H1 (cell line): ENCODE measurements around the gene ITPR3. TPM values are rescaled to one million over a fixed set of nuclear protein-coding genes. Genes with fewer than 3 reads are reported as not detected.

Experiments used
- CTCF ChIA-PET: fragments of 300-600 bp; sonication (Branson Sonifier 250); formaldehyde crosslinking; loops from one replicate; lab custom pipeline; 2021; ENCODE audit not compliant: partially characterized antibody; lab: Charles Lee
- POLR2A ChIA-PET: fragments of 300-600 bp; sonication (Branson Sonifier 250); formaldehyde crosslinking; loops from one replicate; lab custom pipeline; 2021; ENCODE audit warnings: inconsistent platforms; ENCODE audit not compliant: partially characterized antibody; lab: Charles Lee
- DNase-seq, 2 experiments: peaks; one replicate each; pipeline versions ENCODE4 v3.0.0 to v3.0.0-alpha.2; 2010 to 2022; ENCODE audit warnings: low spot score in 2 of 2, low read depth in 1 of 2, mixed read lengths in 1 of 2
- FAIRE-seq: peaks from 2 replicates; lab custom pipeline; 2011; peaks lifted over from hg19 to GRCh38; lab: Jason Lieb, UNC
- H2AFZ ChIP-seq: 2 replicates; pipeline ENCODE4 v1.8.1; 2012; ENCODE audit warnings: low read length, inconsistent platforms
- H2AK5ac ChIP-seq: 2 replicates; pipeline ENCODE4 v1.6.1; 2013; ENCODE audit warnings: low read depth, low read length
- H2BK120ac ChIP-seq: replicated peaks from 2 replicates; pipeline ENCODE3; 2013; ENCODE audit warnings: low read depth, low read length, inconsistent platforms
- H2BK12ac ChIP-seq: 2 replicates; pipeline ENCODE4 v1.6.1; 2013; ENCODE audit warnings: low read depth, low read length
- H2BK15ac ChIP-seq: 2 replicates; pipeline ENCODE4 v1.6.1; 2013; ENCODE audit warnings: low read length
- H2BK20ac ChIP-seq: 2 replicates; pipeline ENCODE4 v1.6.1; 2013; ENCODE audit warnings: low read length
- H2BK5ac ChIP-seq: 2 replicates; pipeline ENCODE4 v1.6.1; 2013; ENCODE audit warnings: low read depth, low read length
- H3K14ac ChIP-seq: 2 replicates; pipeline ENCODE4 v1.6.1; 2013; ENCODE audit warnings: inconsistent platforms; ENCODE audit not compliant: insufficient read length
- H3K18ac ChIP-seq: 2 replicates; pipeline ENCODE4 v1.6.1; 2013; ENCODE audit warnings: low read length; ENCODE audit errors: extremely low read depth
- H3K23ac ChIP-seq: 2 replicates; pipeline ENCODE4 v1.6.1; 2013; ENCODE audit warnings: inconsistent platforms; ENCODE audit not compliant: insufficient read length
- H3K23me2 ChIP-seq: 2 replicates; pipeline ENCODE4 v1.6.1; 2013; ENCODE audit warnings: low read depth, low read length
- H3K27ac ChIP-seq: 2 replicates; pipeline ENCODE4 v1.6.1; 2011; ENCODE audit warnings: low read depth, low read length, inconsistent platforms
- H3K27me3 ChIP-seq, 4 experiments: replicated peaks in 1 of 4; 1 replicate in 1 of 4; 2 replicates in 3 of 4; pipeline versions ENCODE4 v1.6.1 to v1.8.1; 2011 to 2013; ENCODE audit warnings: low read length in 3 of 4, mild to moderate bottlenecking in 3 of 4, inconsistent platforms in 2 of 4, mixed read lengths in 2 of 4, moderate library complexity in 1 of 4; ENCODE audit not compliant: control insufficient read depth in 3 of 4, insufficient read depth in 3 of 4; ENCODE audit errors: extremely low read depth in 1 of 4
- H3K36me3 ChIP-seq, 4 experiments: 2 replicates each; pipeline versions ENCODE4 v1.6.1 to v1.8.1; 2011 to 2013; ENCODE audit warnings: mild to moderate bottlenecking in 4 of 4, low read length in 3 of 4, moderate library complexity in 2 of 4, control low read depth in 1 of 4, inconsistent platforms in 1 of 4; ENCODE audit not compliant: insufficient read depth in 4 of 4, control insufficient read depth in 2 of 4
- H3K4ac ChIP-seq: replicated peaks from 2 replicates; pipeline ENCODE3; 2013; ENCODE audit warnings: low read length, low read depth, mixed read lengths, inconsistent platforms; ENCODE audit not compliant: insufficient read length
- H3K4me1 ChIP-seq, 4 experiments: replicated peaks in 1 of 4; 1 replicate in 1 of 4; 2 replicates in 3 of 4; pipeline versions ENCODE4 v1.6.1 to v1.8.1; 2011 to 2013; ENCODE audit warnings: low read length in 3 of 4, inconsistent platforms in 2 of 4, mixed read lengths in 1 of 4; ENCODE audit not compliant: insufficient read depth in 4 of 4, control insufficient read depth in 3 of 4
- H3K4me2 ChIP-seq, 2 experiments: 2 replicates each; pipeline versions ENCODE4 v1.6.1 to v1.8.1; 2011 to 2013; ENCODE audit warnings: low read depth in 2 of 2, low read length in 2 of 2, control low read depth in 1 of 2, inconsistent platforms in 1 of 2, mild to moderate bottlenecking in 1 of 2; ENCODE audit not compliant: insufficient read depth in 1 of 2
- H3K4me3 ChIP-seq, 4 experiments: fragments of 200-600, 300-600 bp in 1 of 4; sonication (generic), shearing (Covaris generic), sonication (Bioruptor Twin) in 1 of 4; 2 replicates each; pipeline versions ENCODE4 v1.5.1 to v1.8.1; 2011 to 2016; ENCODE audit warnings: low read length in 4 of 4, low read depth in 3 of 4, control low read depth in 2 of 4, inconsistent platforms in 2 of 4, mild to moderate bottlenecking in 2 of 4, mixed read lengths in 1 of 4, moderate library complexity in 1 of 4; ENCODE audit not compliant: insufficient read depth in 2 of 4; ENCODE audit errors: extremely low read depth in 1 of 4
- H3K56ac ChIP-seq: replicated peaks from 2 replicates; pipeline ENCODE3; 2013; ENCODE audit warnings: low read depth, mild to moderate bottlenecking, mixed read lengths, low read length, inconsistent platforms; ENCODE audit not compliant: insufficient read length
- H3K79me1 ChIP-seq: 2 replicates; pipeline ENCODE4 v1.6.1; 2013; ENCODE audit warnings: low read depth, low read length, control low read depth
- H3K79me2 ChIP-seq, 2 experiments: 2 replicates each; pipeline versions ENCODE4 v1.6.1 to v1.8.1; 2012 to 2013; ENCODE audit warnings: low read length in 2 of 2, mild to moderate bottlenecking in 2 of 2, inconsistent platforms in 1 of 2; ENCODE audit not compliant: insufficient read depth in 2 of 2, control insufficient read depth in 1 of 2
- H3K9ac ChIP-seq, 4 experiments: replicated peaks in 1 of 4; 1 replicate in 1 of 4; 2 replicates in 3 of 4; pipeline versions ENCODE4 v1.6.1 to v1.8.1; 2011 to 2013; ENCODE audit warnings: low read depth in 3 of 4, low read length in 3 of 4, control low read depth in 2 of 4, mild to moderate bottlenecking in 2 of 4, moderate library complexity in 2 of 4, inconsistent platforms in 1 of 4; ENCODE audit errors: extremely low read depth in 1 of 4
- H3K9me3 ChIP-seq, 2 experiments: 2 replicates each; pipeline versions ENCODE4 v1.6.1 to v1.8.1; 2012 to 2013; ENCODE audit warnings: mild to moderate bottlenecking in 2 of 2, moderate library complexity in 2 of 2, control low read depth in 1 of 2, inconsistent platforms in 1 of 2, low read depth in 1 of 2, low read length in 1 of 2, mixed read lengths in 1 of 2; ENCODE audit not compliant: insufficient read depth in 2 of 2
- H4K20me1 ChIP-seq, 2 experiments: replicated peaks in 1 of 2; 2 replicates each; pipeline versions ENCODE3 to v1.8.1; 2011 to 2013; ENCODE audit warnings: inconsistent platforms in 2 of 2, low read length in 2 of 2, mild to moderate bottlenecking in 1 of 2; ENCODE audit not compliant: insufficient read depth in 2 of 2, control insufficient read depth in 1 of 2
- H4K5ac ChIP-seq: 2 replicates; pipeline ENCODE4 v1.6.1; 2013; ENCODE audit warnings: low read length, low read depth, mixed read lengths, inconsistent platforms; ENCODE audit not compliant: insufficient read length
- H4K8ac ChIP-seq: 2 replicates; pipeline ENCODE4 v1.8.0; 2013; ENCODE audit warnings: mild to moderate bottlenecking, moderate library complexity, low read length, inconsistent platforms; ENCODE audit not compliant: insufficient read depth; ENCODE audit errors: extremely low read depth
- H4K91ac ChIP-seq: replicated peaks from 2 replicates; pipeline ENCODE3; 2013; ENCODE audit warnings: low read length, mixed read lengths, inconsistent platforms; ENCODE audit not compliant: insufficient read length
- ASH2L ChIP-seq: fragments of 200-600, 300-600 bp; sonication (generic); IDR thresholded peaks from one replicate; pipeline ENCODE4 v1.7.1; 2017; ENCODE audit warnings: low read length
- CBX5 ChIP-seq: fragments of 300-800, 300-1000 bp; sonication (generic); IDR thresholded peaks from 2 replicates; pipeline ENCODE4 v1.7.1; 2016; ENCODE audit warnings: antibody characterized with exemption, low read length, low read depth
- CHD1 ChIP-seq: IDR thresholded peaks from 2 replicates; pipeline ENCODE4 v1.6.1; 2012; ENCODE audit warnings: low read depth, low read length, improper control_type of control experiment
- CHD2 ChIP-seq: IDR thresholded peaks from 2 replicates; pipeline ENCODE4 v1.6.1; 2012; ENCODE audit warnings: low read length, improper control_type of control experiment
- JUND ChIP-seq: IDR thresholded peaks from 2 replicates; pipeline ENCODE4 v1.6.1; 2011; ENCODE audit warnings: mild to moderate bottlenecking, improper control_type of control experiment, low read length
- KDM5A ChIP-seq: fragments of 200-600 bp; IDR thresholded peaks from 2 replicates; pipeline ENCODE4 v1.7.1; 2012; ENCODE audit warnings: mild to moderate bottlenecking, low read length, inconsistent platforms, mixed read lengths
- NANOG ChIP-seq: IDR thresholded peaks from 2 replicates; pipeline ENCODE4 v1.6.1; 2011; ENCODE audit warnings: low read length, low read depth, mild to moderate bottlenecking, inconsistent platforms; ENCODE audit not compliant: insufficient read depth, poor library complexity, severe bottlenecking
- PHF8 ChIP-seq: fragments of 200-600 bp; sonication (generic); conservative IDR thresholded peaks from 2 replicates; pipeline ENCODE4 v1.7.1; 2012; ENCODE audit warnings: low read depth, mild to moderate bottlenecking, inconsistent platforms, low read length, moderate library complexity
- POLR2AphosphoS5 ChIP-seq: IDR thresholded peaks from 2 replicates; pipeline ENCODE4 v1.6.1; 2011; ENCODE audit warnings: low read depth, low read length
- POU5F1 ChIP-seq: IDR thresholded peaks from 2 replicates; pipeline ENCODE4 v1.6.1; 2011; ENCODE audit warnings: low read depth, mild to moderate bottlenecking, low read length, moderate library complexity
- RFX5 ChIP-seq: IDR thresholded peaks from 2 replicates; pipeline ENCODE4 v1.6.1; 2011; ENCODE audit warnings: low read depth, low read length, improper control_type of control experiment, borderline replicate concordance
- RXRA ChIP-seq: IDR thresholded peaks from 2 replicates; pipeline ENCODE4 v1.6.1; 2011; ENCODE audit warnings: low read depth, mild to moderate bottlenecking, low read length, moderate library complexity; ENCODE audit not compliant: insufficient read depth
- ZNF274 ChIP-seq: IDR thresholded peaks from 2 replicates; pipeline ENCODE4 v1.7.0; 2012; ENCODE audit warnings: low read length, borderline replicate concordance; ENCODE audit errors: extremely low read depth
- WGBS, 2 experiments: shearing (Covaris generic) in 1 of 2; methylation state at CpG; one replicate each; pipeline versions ENCODE4 v1.1.6 to v1.1.7; 2013 to 2015; ENCODE audit warnings: low lambda C conversion rate in 2 of 2, mixed read lengths in 2 of 2, inconsistent platforms in 1 of 2, low coverage in 1 of 2, missing lambda C conversion rate in 1 of 2; ENCODE audit not compliant: insufficient replicate concordance in 2 of 2, insufficient coverage in 1 of 2, insufficient read length in 1 of 2; ENCODE audit errors: extremely low coverage in 1 of 2, missing lambda C conversion rate in 1 of 2; 5-methylcytosine and 5-hydroxymethylcytosine counted together
- polyA plus RNA-seq, 7 experiments: library from polyadenylated mRNA; depleted of rRNA in 3 of 7; stranded (reverse) in 5 of 7; unstranded in 2 of 7; fragments of >200 nt in 5 of 7; fragments of 200-250 nt in 2 of 7; gene quantifications; 1 replicate in 5 of 7; 2 replicates in 1 of 7; 4 replicates in 1 of 7; pipeline versions ENCODE4 v1.2.1 to v1.2.3, GENCODE V29; 2011 to 2013; ENCODE audit warnings: missing spikeins in 2 of 7, mixed read lengths in 2 of 7
- total RNA-seq: library from RNA; stranded (reverse); fragmentation: NEBNext Ultra II Directional; extraction: Animal tissue kit (Norgen Biotek cat#: 25700); gene quantifications from 2 replicates; pipeline ENCODE4 v1.2.1, GENCODE V29; 2021

ITPR3 gene
- total and polyA plus RNA-seq, 2 of the 8 experiments (the other 6 are each of a cell fraction or from before 2014, with no cell fraction given) = 29.1 to 45.7 TPM

- H3K36me3 ChIP-seq = no peaks in the 10 kb centered on the region
- no peak for TF ChIP-seq PHF8
- no peak for TF ChIP-seq RXRA
- TF ChIP-seq POU5F1 = no peak
- TF ChIP-seq RFX5 = no peak
- no peak for TF ChIP-seq ASH2L
- TF ChIP-seq CBX5 = no peak
- no peak for TF ChIP-seq KDM5A
- TF ChIP-seq CHD1 = no peak
- no peak for TF ChIP-seq JUND
- TF ChIP-seq CHD2 = no peak
- no peak for TF ChIP-seq ZNF274
- TF ChIP-seq POLR2AphosphoS5 = no peak
- TF ChIP-seq NANOG = no peak
These were observed 36.3 kb upstream of the ITPR3 start for GRCh38 chr6:33584700-33585402.

More at GRCh38 chr6:33584700-33585402, 36.3 kb upstream of the ITPR3 start:
- Histone ChIP-seq H3K9me3 (no peaks in the 10 kb centered on the region), H3K79me2 (peaks cover 0 to under 1% of the 10 kb centered on the region in 2 experiments; a peak in 1 of 4 replicates), H3K14ac (no peak overlapping the region), H3K4ac (no peak overlapping the region), H3K9ac (no peak overlapping the region), H2BK120ac (no peak overlapping the region), H2AK5ac (no peak overlapping the region), H2AFZ (no peak overlapping the region), H2BK20ac (no peak overlapping the region), H4K8ac (0 out of 2 replicates have a peak overlapping the region, but pooled peaks have one; percentile 19), H3K4me1 (peaks cover under 1 to 8% (median 4%) of the 10 kb centered on the region in 4 experiments), H3K18ac (no peak overlapping the region), H3K56ac (no peak overlapping the region), H4K5ac (no peak overlapping the region), H3K27ac (no peak overlapping the region), H2BK5ac (no peak overlapping the region; the same call in 1 of the 2 replicates), H3K27me3 (no peaks in the 10 kb centered on the region), H2BK12ac (no peak overlapping the region), H3K4me2 (no peak overlapping the region), H3K23me2 (no peaks in the 10 kb centered on the region), H2BK15ac (0 out of 2 replicates have a peak overlapping the region, but pooled peaks have one; percentile 46), H4K91ac (peak overlapping the region; percentile 39), H3K4me3 (no peak overlapping the region), H4K20me1 (no peaks in the 10 kb centered on the region), H3K23ac (no peak overlapping the region), H3K79me1 (no peaks in the 10 kb centered on the region)
- CTCF ChIA-PET = interaction anchor here (0.6 to 9.2 kb wide), 27 partner anchors 10 to 182 kb away, joined by 3 to 131 read pairs (median 5); partner anchors contain the start of gene ITPR3
- 90% methylated on average over 11 of the region's 11 CpGs; no CpG with 5 or more reads in 1 of the 2 experiments for WGBS, 2 experiments
- no peak for DNase-seq
- FAIRE-seq = no peak
- POLR2A ChIA-PET = interaction anchor here (1.6 to 2.2 kb wide), 2 partner anchors 23 to 127 kb away, joined by 3 to 10 read pairs; partner anchors contain the start of gene UQCC2
